Gastrocnemius medialis (tissue), 4 donors: ENCODE measurements around the gene NLK. TPM values are rescaled to one million over a fixed set of nuclear protein-coding genes. Genes with fewer than 3 reads are reported as not detected.

Experiments used
- ATAC-seq, 2 donors: fragments of 150-250 bp; one replicate each; pipeline ENCODE4 v1.9.1; 2016
- DNase-seq, 2 donors: peaks; one replicate each; pipeline ENCODE4 v3.0.0-alpha.2; 2019
- H3K27ac ChIP-seq, 4 donors: fragments of 200-600 bp; sonication (generic); 1 replicate in 1 of 4; 2 replicates in 3 of 4; pipeline ENCODE4 v1.5.1; 2016 to 2018; ENCODE audit warnings: mild to moderate bottlenecking in 2 of 4, moderate library complexity in 1 of 4
- H3K27me3 ChIP-seq, 3 donors: fragments of 200-600 bp; sonication (generic) in 2 of 3; 1 replicate in 1 of 3; 2 replicates in 2 of 3; pipeline versions ENCODE4 v1.5.1 to v1.6.0; 2016 to 2019; ENCODE audit warnings: mild to moderate bottlenecking in 1 of 3, moderate library complexity in 1 of 3
- H3K36me3 ChIP-seq, 2 donors: fragments of 200-600 bp; sonication (generic) in 1 of 2; one replicate each; pipeline ENCODE4 v1.5.1; 2017 to 2018
- H3K4me1 ChIP-seq, 2 donors: fragments of 200-600 bp; sonication (generic) in 1 of 2; one replicate each; pipeline ENCODE4 v1.5.1; 2016 to 2017; ENCODE audit warnings: mild to moderate bottlenecking in 2 of 2
- H3K4me3 ChIP-seq, 4 donors: fragments of 200-600 bp; sonication (generic) in 3 of 4; 1 replicate in 1 of 4; 2 replicates in 3 of 4; pipeline ENCODE4 v1.5.1; 2016 to 2019; ENCODE audit warnings: mild to moderate bottlenecking in 2 of 4
- H3K9me3 ChIP-seq, 3 donors: fragments of 200-600 bp; sonication (generic) in 2 of 3; 1 replicate in 1 of 3; 2 replicates in 2 of 3; pipeline ENCODE4 v1.5.1; 2016 to 2019
- POLR2A ChIP-seq, 2 donors: fragments of 450-650 bp; IDR thresholded peaks; one replicate each; pipeline ENCODE4 v1.6.1; 2017; ENCODE audit warnings: antibody characterized with exemption in 2 of 2, mild to moderate bottlenecking in 2 of 2, moderate library complexity in 2 of 2
- in situ Hi-C, 4 donors: fragments of 200-750 bp; cut with MboI; loops; one replicate each; pipeline versions ENCODE4 v1.15.0 to v1.8.0; 2017; ENCODE audit warnings: low sequenced_read_pairs in 4 of 4
- intact Hi-C: fragments of 100-400 bp; cut with DNase I; formaldehyde crosslinking; loops from one replicate; pipeline ENCODE4 v1.15.1; 2023; ENCODE audit warnings: low total_unique reads
- total RNA-seq, 4 donors: library from RNA; depleted of rRNA; stranded (reverse); fragments of >200 nt; gene quantifications; one replicate each; pipeline versions ENCODE4 v1.1.0 to v1.2.3, GENCODE V29; 2016
- TF ChIP-seq, protein P1 (sequence below), 5 experiments: fragments of 450-650 bp in 3 of 5; fragments of 200-600 bp in 2 of 5; sonication (generic) in 2 of 5; IDR thresholded peaks in 4 of 5; conservative IDR thresholded peaks in 1 of 5; 1 replicate in 4 of 5; 2 replicates in 1 of 5; pipeline ENCODE4 v1.5.1; 2016 to 2019; ENCODE audit warnings: antibody characterized with exemption in 5 of 5, mild to moderate bottlenecking in 3 of 5, moderate library complexity in 3 of 5

NLK gene
- total RNA-seq, 4 donors from 2014 or later, result 6.5 to 11.0 (median 9.1) TPM

- Histone ChIP-seq H3K4me3 (no peak overlapping the region), H3K27ac (no peak overlapping the region), H3K9me3 (no peaks in the 10 kb centered on the region), H3K27me3 (no peaks in the 10 kb centered on the region), H3K4me1 (no peaks in the 10 kb centered on the region), H3K36me3 (no peaks in the 10 kb centered on the region)
- in situ Hi-C loops, result no loop called here
- DNase-seq (no peak), ATAC-seq (no peak)
- TF ChIP-seq POLR2A (IDR thresholded peaks at IDR 0.05), result no peak
- TF ChIP-seq, protein P1, sequence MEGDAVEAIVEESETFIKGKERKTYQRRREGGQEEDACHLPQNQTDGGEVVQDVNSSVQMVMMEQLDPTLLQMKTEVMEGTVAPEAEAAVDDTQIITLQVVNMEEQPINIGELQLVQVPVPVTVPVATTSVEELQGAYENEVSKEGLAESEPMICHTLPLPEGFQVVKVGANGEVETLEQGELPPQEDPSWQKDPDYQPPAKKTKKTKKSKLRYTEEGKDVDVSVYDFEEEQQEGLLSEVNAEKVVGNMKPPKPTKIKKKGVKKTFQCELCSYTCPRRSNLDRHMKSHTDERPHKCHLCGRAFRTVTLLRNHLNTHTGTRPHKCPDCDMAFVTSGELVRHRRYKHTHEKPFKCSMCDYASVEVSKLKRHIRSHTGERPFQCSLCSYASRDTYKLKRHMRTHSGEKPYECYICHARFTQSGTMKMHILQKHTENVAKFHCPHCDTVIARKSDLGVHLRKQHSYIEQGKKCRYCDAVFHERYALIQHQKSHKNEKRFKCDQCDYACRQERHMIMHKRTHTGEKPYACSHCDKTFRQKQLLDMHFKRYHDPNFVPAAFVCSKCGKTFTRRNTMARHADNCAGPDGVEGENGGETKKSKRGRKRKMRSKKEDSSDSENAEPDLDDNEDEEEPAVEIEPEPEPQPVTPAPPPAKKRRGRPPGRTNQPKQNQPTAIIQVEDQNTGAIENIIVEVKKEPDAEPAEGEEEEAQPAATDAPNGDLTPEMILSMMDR (IDR thresholded peaks at IDR 0.05 in 4 of 5, conservative IDR thresholded peaks at IDR 0.05 in 1 of 5), result no peak
- intact Hi-C loops, result no loop called here
Measured at GRCh38 chr17:28136923-28137322, 94.4 kb downstream of the NLK start.

- no peaks in the 10 kb centered on the region for H3K9me3 ChIP-seq
- ATAC-seq, result no peak
- TF ChIP-seq, protein P1 (IDR thresholded peaks at IDR 0.05 in 4 of 5, conservative IDR thresholded peaks at IDR 0.05 in 1 of 5), result no peak
- TF ChIP-seq POLR2A (IDR thresholded peaks at IDR 0.05), result no peak
- intact Hi-C loops (no loop called here), in situ Hi-C loops (loop anchor here in 1 of 4 donors (10.0 kb wide), 1 partner anchor 55 kb away; no protein-coding TSS in a partner anchor)
- no peak for DNase-seq
- no peaks in the 10 kb centered on the region for H3K27me3 ChIP-seq
- no peaks in the 10 kb centered on the region for H3K36me3 ChIP-seq
- no peak overlapping the region for H3K27ac ChIP-seq
- H3K4me3 ChIP-seq, result no peak overlapping the region
- H3K4me1 ChIP-seq, result no peaks in the 10 kb centered on the region
Measured at GRCh38 chr17:28139822-28140221, 97.3 kb downstream of the NLK start.

GRCh38 chr17:28141313-28141712 is 98.8 kb downstream of the NLK start:
- no peak for DNase-seq
- Histone ChIP-seq H3K27me3 (no peaks in the 10 kb centered on the region), H3K36me3 (no peaks in the 10 kb centered on the region), H3K4me3 (no peak overlapping the region), H3K27ac (peak overlapping the region in 1 of 4 donors; percentile 14), H3K9me3 (no peaks in the 10 kb centered on the region), H3K4me1 (no peaks in the 10 kb centered on the region)
- intact Hi-C loops, result no loop called here
- TF ChIP-seq, protein P1 (IDR thresholded peaks at IDR 0.05 in 4 of 5, conservative IDR thresholded peaks at IDR 0.05 in 1 of 5), result no peak
- TF ChIP-seq POLR2A (IDR thresholded peaks at IDR 0.05), result no peak
- in situ Hi-C loops, result loop anchor here in 1 of 4 donors (10.0 kb wide), 1 partner anchor 57 kb away; no protein-coding TSS in a partner anchor
- ATAC-seq, result no peak

DNA sequence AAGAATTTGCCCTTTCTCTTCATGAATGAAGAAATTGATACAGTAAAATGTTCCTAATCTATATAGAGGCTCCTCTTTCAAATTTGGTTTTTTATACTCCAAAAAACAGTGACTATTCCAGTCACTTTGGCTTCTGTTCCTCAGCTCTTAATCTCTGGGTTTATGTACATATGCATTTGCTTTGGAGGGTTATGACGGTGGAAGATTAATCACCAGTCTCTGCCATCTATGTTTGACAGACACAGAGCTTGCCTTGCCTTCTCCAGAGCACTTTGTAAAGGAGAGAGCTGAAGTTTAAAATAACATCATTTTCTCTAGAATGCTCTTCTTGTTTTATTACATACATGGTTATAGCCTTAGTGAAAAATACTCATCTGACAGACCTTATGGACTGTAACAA is 99.3 kb downstream of the NLK start:
- in situ Hi-C loops, result loop anchor here in 1 of 4 donors (10.0 kb wide), 1 partner anchor 57 kb away; no protein-coding TSS in a partner anchor
- TF ChIP-seq POLR2A (IDR thresholded peaks at IDR 0.05), result no peak
- TF ChIP-seq, protein P1 (IDR thresholded peaks at IDR 0.05 in 4 of 5, conservative IDR thresholded peaks at IDR 0.05 in 1 of 5), result no peak
- intact Hi-C loops, result no loop called here

GRCh38 chr17:28142305-28142704 is 99.8 kb downstream of the NLK start:
- DNase-seq (no peak), ATAC-seq (no peak)
- TF ChIP-seq, protein P1 (IDR thresholded peaks at IDR 0.05 in 4 of 5, conservative IDR thresholded peaks at IDR 0.05 in 1 of 5), result no peak
- TF ChIP-seq POLR2A (IDR thresholded peaks at IDR 0.05), result no peak
- H3K9me3 ChIP-seq, result no peaks in the 10 kb centered on the region
- intact Hi-C loops, result no loop called here
- H3K36me3 ChIP-seq, result no peaks in the 10 kb centered on the region
- no peak overlapping the region for H3K4me3 ChIP-seq
- no peaks in the 10 kb centered on the region for H3K27me3 ChIP-seq
- in situ Hi-C loops, result loop anchor here in 1 of 4 donors (10.0 kb wide), 1 partner anchor 58 kb away; no protein-coding TSS in a partner anchor
- H3K4me1 ChIP-seq, result no peaks in the 10 kb centered on the region
- H3K27ac ChIP-seq, result peak overlapping the region in 3 of 4 donors; percentile 14 to 31 (median 21)

More for the DNA sequence above, 99.3 kb downstream of the NLK start:
- DNase-seq (no peak), ATAC-seq (no peak)
- H3K27me3 ChIP-seq, result no peaks in the 10 kb centered on the region
- no peak overlapping the region for H3K4me3 ChIP-seq
- no peaks in the 10 kb centered on the region for H3K36me3 ChIP-seq
- peak overlapping the region in 3 of 4 donors; percentile 14 to 31 (median 21) for H3K27ac ChIP-seq
- H3K9me3 ChIP-seq, result no peaks in the 10 kb centered on the region
- H3K4me1 ChIP-seq, result no peaks in the 10 kb centered on the region
